Spleen (tissue), 11 donors: ENCODE results near the gene PRR16. TPM values are rescaled to one million over a fixed set of nuclear protein-coding genes. Genes with fewer than 3 reads are reported as not detected.

Experiments
- DNase-seq: peaks from one replicate; pipeline ENCODE4 v3.0.0-alpha.2; 2020
- H3K27ac ChIP-seq, 8 donors: fragments of 200-600 bp; sonication (generic) in 7 of 8; 1 replicate in 4 of 8; 2 replicates in 4 of 8; pipeline versions ENCODE4 v1.5.0 to v1.8.0; 2016 to 2021; ENCODE audit warnings: inconsistent platforms in 4 of 8, mild to moderate bottlenecking in 4 of 8, moderate library complexity in 1 of 8
- H3K27me3 ChIP-seq, 7 donors: fragments of 200-600 bp; sonication (generic) in 6 of 7; replicated peaks in 1 of 7; 1 replicate in 4 of 7; 2 replicates in 3 of 7; pipeline versions ENCODE4 v1.5.0 to v1.8.0; 2016 to 2021; ENCODE audit warnings: inconsistent platforms in 3 of 7, mild to moderate bottlenecking in 1 of 7
- H3K36me3 ChIP-seq, 6 donors: fragments of 200-600 bp; sonication (generic) in 5 of 6; 1 replicate in 4 of 6; 2 replicates in 2 of 6; pipeline versions ENCODE4 v1.5.0 to v1.8.0; 2016 to 2021; ENCODE audit warnings: inconsistent platforms in 2 of 6
- H3K4me1 ChIP-seq, 6 donors: fragments of 200-600 bp; sonication (generic) in 5 of 6; 1 replicate in 3 of 6; 2 replicates in 3 of 6; pipeline versions ENCODE4 v1.5.0 to v1.8.0; 2016 to 2021; ENCODE audit warnings: inconsistent platforms in 3 of 6
- H3K4me3 ChIP-seq, 8 donors: fragments of 200-600 bp; sonication (generic) in 7 of 8; 1 replicate in 4 of 8; 2 replicates in 4 of 8; pipeline versions ENCODE4 v1.5.0 to v1.8.0; 2016 to 2021; ENCODE audit warnings: inconsistent platforms in 4 of 8, mild to moderate bottlenecking in 4 of 8, moderate library complexity in 2 of 8
- H3K9me3 ChIP-seq, 8 donors: fragments of 200-600 bp; sonication (generic) in 7 of 8; 1 replicate in 4 of 8; 2 replicates in 4 of 8; pipeline versions ENCODE4 v1.5.0 to v1.8.0; 2016 to 2021; ENCODE audit warnings: inconsistent platforms in 4 of 8
- CTCF ChIP-seq, 11 experiments: fragments of 200-600 bp in 7 of 11; fragments of 450-650 bp in 4 of 11; sonication (generic) in 4 of 11; IDR thresholded peaks in 8 of 11; conservative IDR thresholded peaks in 3 of 11; 1 replicate in 7 of 11; 2 replicates in 4 of 11; pipeline versions ENCODE4 v1.4.0 to v1.8.0; 2016 to 2021; ENCODE audit warnings: antibody characterized with exemption in 11 of 11, inconsistent platforms in 4 of 11, mild to moderate bottlenecking in 1 of 11
- POLR2A ChIP-seq, 3 donors: fragments of 450-650 bp; IDR thresholded peaks; one replicate each; pipeline ENCODE4 v1.5.1; 2017; ENCODE audit warnings: antibody characterized with exemption in 3 of 3, mild to moderate bottlenecking in 1 of 3
- POLR2AphosphoS5 ChIP-seq, 3 donors: sonication (generic); formaldehyde crosslinking; IDR thresholded peaks; one replicate each; pipeline ENCODE4 v1.5.1; 2017; ENCODE audit warnings: antibody characterized with exemption in 3 of 3
- WGBS, 5 donors: extraction: QIAGEN DNeasy Blood & Tissue Kit in 3 of 5; methylation state at CpG; one replicate each; pipeline versions ENCODE4 v1.1.5 to v1.1.7; 2013 to 2018; 5-methylcytosine and 5-hydroxymethylcytosine counted together
- intact Hi-C: fragments of 100-400 bp; cut with DNase I; formaldehyde crosslinking; loops from one replicate; pipeline ENCODE4 v1.15.0; 2023; ENCODE audit warnings: low total_unique reads
- polyA plus RNA-seq, 3 donors: library from polyadenylated mRNA; stranded (reverse); fragments of 200-250 nt; gene quantifications; one replicate each; pipeline ENCODE4 v1.2.1, GENCODE V29; 2013
- total RNA-seq, 7 donors: library from RNA; depleted of rRNA in 3 of 7; stranded (reverse); fragments of >200 nt in 3 of 7; fragmentation: NEBNext Ultra II Directional in 4 of 7; extraction: Animal tissue kit (Norgen Biotek cat#: 25700) in 4 of 7; gene quantifications; one replicate each; pipeline versions ENCODE4 v1.1.0 to v1.2.1, GENCODE V29; 2016 to 2021
- donor health status: healthy with polysubstance abuse.
- donor health status: DM: no; HTN: no; CAD: no; lungs with moderate emphysema.
- donor health status: DM: no; HTN: no; CAD: no.
- donor health status: Bipolar disorder and iron deficiency.
- donor health status: healthy.
- donor health status: DM: no; HTN: no; CAD: no.
- donor health status: DM: yes; HTN: yes; CAD: no.

The PRR16 gene
- total and polyA plus RNA-seq, 10 donors, result 0.61 to 4.5 (median 2.1) TPM

- Histone ChIP-seq H3K4me3 (no peak overlapping the region), H3K27me3 (peaks cover 0 to 4% (median 0%) of the 10 kb centered on the region in 7 donors), H3K4me1 (no peaks in the 10 kb centered on the region), H3K36me3 (no peaks in the 10 kb centered on the region), H3K9me3 (no peaks in the 10 kb centered on the region), H3K27ac (no peak overlapping the region)
- 39 to 85% (median 74%) methylated on average over 1 of the region's 1 CpG for WGBS, 5 donors
- DNase-seq, result no peak
- TF ChIP-seq POLR2A (IDR thresholded peaks at IDR 0.05) (no peak), CTCF (IDR thresholded peaks at IDR 0.05 in 8 of 11, conservative IDR thresholded peaks at IDR 0.05 in 3 of 11) (no peak), POLR2AphosphoS5 (IDR thresholded peaks at IDR 0.05) (no peak)
- intact Hi-C loops, result no loop called here
Measured at GRCh38 chr5:120447706-120448239, 16.3 kb upstream of the PRR16 start.

- WGBS, 5 donors, result 71 to 84% (median 77%) methylated on average over 3 of the region's 3 CpGs
- intact Hi-C loops, result no loop called here
- no peak for DNase-seq
- Histone ChIP-seq H3K9me3 (no peaks in the 10 kb centered on the region), H3K27me3 (peaks cover 0 to 4% (median 0%) of the 10 kb centered on the region in 7 donors), H3K4me1 (no peaks in the 10 kb centered on the region), H3K27ac (no peak overlapping the region), H3K4me3 (no peak overlapping the region), H3K36me3 (no peaks in the 10 kb centered on the region)
- TF ChIP-seq CTCF (IDR thresholded peaks at IDR 0.05 in 8 of 11, conservative IDR thresholded peaks at IDR 0.05 in 3 of 11) (no peak), POLR2A (IDR thresholded peaks at IDR 0.05) (no peak), POLR2AphosphoS5 (IDR thresholded peaks at IDR 0.05) (no peak)
Measured at GRCh38 chr5:120449501-120449900, 14.6 kb upstream of the PRR16 start.

- peaks cover 0 to 4% (median 0%) of the 10 kb centered on the region in 7 donors for H3K27me3 ChIP-seq
- H3K9me3 ChIP-seq, result no peaks in the 10 kb centered on the region
- no peak overlapping the region for H3K27ac ChIP-seq
- intact Hi-C loops, result no loop called here
- TF ChIP-seq POLR2A (IDR thresholded peaks at IDR 0.05), result no peak
- TF ChIP-seq CTCF (IDR thresholded peaks at IDR 0.05 in 8 of 11, conservative IDR thresholded peaks at IDR 0.05 in 3 of 11), result no peak
- TF ChIP-seq POLR2AphosphoS5 (IDR thresholded peaks at IDR 0.05), result no peak
- no peak overlapping the region for H3K4me3 ChIP-seq
- DNase-seq, result no peak
- WGBS, 5 donors, result 94 to 100% (median 95%) methylated on average over 2 to 5 of the region's 5 CpGs
- no peaks in the 10 kb centered on the region for H3K36me3 ChIP-seq
- no peaks in the 10 kb centered on the region for H3K4me1 ChIP-seq
Measured at GRCh38 chr5:120450910-120451309, 13.2 kb upstream of the PRR16 start.

GRCh38 chr5:120451445-120451844, 12.7 kb upstream of the PRR16 start:
- Histone ChIP-seq H3K4me3 (no peak overlapping the region), H3K27ac (no peak overlapping the region), H3K36me3 (no peaks in the 10 kb centered on the region), H3K4me1 (no peaks in the 10 kb centered on the region), H3K9me3 (no peaks in the 10 kb centered on the region), H3K27me3 (peaks cover 0 to 4% (median 0%) of the 10 kb centered on the region in 7 donors)
- no peak for DNase-seq
- TF ChIP-seq POLR2A (IDR thresholded peaks at IDR 0.05), result no peak
- intact Hi-C loops, result no loop called here
- WGBS, 5 donors, result 91 to 95% (median 92%) methylated on average over 6 to 9 of the region's 9 CpGs

GRCh38 chr5:120452471-120452870, 11.6 kb upstream of the PRR16 start:
- WGBS, 5 donors, result 61 to 87% (median 66%) methylated on average over 1 of the region's 1 CpG

More at GRCh38 chr5:120452471-120452870, 11.6 kb upstream of the PRR16 start:
- Histone ChIP-seq H3K36me3 (no peaks in the 10 kb centered on the region), H3K27ac (no peak overlapping the region), H3K9me3 (no peaks in the 10 kb centered on the region), H3K27me3 (peaks cover 0 to 4% (median 0%) of the 10 kb centered on the region in 7 donors), H3K4me3 (no peak overlapping the region), H3K4me1 (no peaks in the 10 kb centered on the region)
- DNase-seq, result no peak
- intact Hi-C loops, result no loop called here
- no peak for TF ChIP-seq POLR2A (IDR thresholded peaks at IDR 0.05)
- TF ChIP-seq CTCF (IDR thresholded peaks at IDR 0.05 in 8 of 11, conservative IDR thresholded peaks at IDR 0.05 in 3 of 11), result no peak
- TF ChIP-seq POLR2AphosphoS5 (IDR thresholded peaks at IDR 0.05), result no peak
